RWPE1 (cell line): ENCODE results near the gene FAM210A.

ENCODE experiments used
- CTCF ChIA-PET: fragments of 350-600 bp; sonication (Branson Sonifier 250); formaldehyde crosslinking; extraction: SDS; loops from one replicate; lab custom pipeline; 2021; lab: Yijun Ruan, JAX
- POLR2A ChIA-PET: fragments of 400-600 bp; formaldehyde crosslinking; extraction: SDS; loops from one replicate; lab custom pipeline; 2020; ENCODE audit warnings: antibody characterized with exemption; ENCODE audit not compliant: low non-redundant PET; lab: Yijun Ruan, JAX
- DNase-seq: peaks from one replicate; pipeline ENCODE4 v3.0.0; 2012; ENCODE audit warnings: low spot score
- H3K27ac ChIP-seq: fragments of 450-650 bp; 2 replicates; pipeline ENCODE4 v1.5.1; 2017
- CTCF ChIP-seq: fragments of 450-650 bp; conservative IDR thresholded peaks from 2 replicates; pipeline ENCODE4 v1.5.1; 2017; ENCODE audit warnings: low read depth, mild to moderate bottlenecking

Gene FAM210A

GRCh38 chr18:13621446-13621849 is 104.9 kb downstream of the FAM210A start:
- ChIA-PET CTCF (interaction anchor here (0.6 kb wide), 2 partner anchors 31 to 408 kb away, joined by 3 read pairs; no protein-coding TSS in a partner anchor), POLR2A (no interaction called here)
- no peak for DNase-seq
- TF ChIP-seq CTCF = no peak
- H3K27ac ChIP-seq = no peak overlapping the region

- POLR2A ChIA-PET = no interaction called here
- CTCF ChIA-PET = interaction anchor here (0.6 kb wide), 2 partner anchors 31 to 408 kb away, joined by 3 read pairs; no protein-coding TSS in a partner anchor
Measured at GRCh38 chr18:13620818-13621445, 105.4 kb downstream of the FAM210A start.

GRCh38 chr18:13620206-13620672 is 106.1 kb downstream of the FAM210A start:
- no peak for TF ChIP-seq CTCF
- no peak overlapping the region for H3K27ac ChIP-seq
- DNase-seq = no peak
- CTCF ChIA-PET = no interaction called here
- POLR2A ChIA-PET = no interaction called here

More at GRCh38 chr18:13620818-13621445, 105.4 kb downstream of the FAM210A start:
- no peak for TF ChIP-seq CTCF
- H3K27ac ChIP-seq = no peak overlapping the region
- no peak for DNase-seq

GRCh38 chr18:13619505-13620205 is 106.7 kb downstream of the FAM210A start:
- no peak overlapping the region for H3K27ac ChIP-seq
- DNase-seq = no peak
- ChIA-PET CTCF (no interaction called here), POLR2A (no interaction called here)
- no peak for TF ChIP-seq CTCF

GRCh38 chr18:13618760-13619438 is 107.5 kb downstream of the FAM210A start:
- DNase-seq = no peak
- ChIA-PET POLR2A (no interaction called here), CTCF (no interaction called here)
- no peak overlapping the region for H3K27ac ChIP-seq
- TF ChIP-seq CTCF = no peak

- ChIA-PET POLR2A (no interaction called here), CTCF (no interaction called here)
- no peak for TF ChIP-seq CTCF
- no peak overlapping the region for H3K27ac ChIP-seq
- no peak for DNase-seq
Measured at GRCh38 chr18:13617826-13618515, 108.4 kb downstream of the FAM210A start.
